GM12875 (cell line): ENCODE measurements around the gene CEP120.
"Not testable (repeated sequence)": the region's sequence is repeated elsewhere in the genome, so short reads cannot be mapped to it uniquely, and the experiment has no call there.

Experiments
- H3K4me3 ChIP-seq: one replicate; pipeline ENCODE4 v1.5.1; 2011; ENCODE audit warnings: low read depth, low read length, control low read depth
- CTCF ChIP-seq: IDR thresholded peaks from 2 replicates; pipeline ENCODE4 v1.5.1; 2011; ENCODE audit warnings: low read depth, mild to moderate bottlenecking, control low read depth, inconsistent platforms, low read length, moderate library complexity, borderline replicate concordance; ENCODE audit not compliant: insufficient read depth

The CEP120 gene

GRCh38 chr5:123350742-123351141, 72.5 kb downstream of the CEP120 start:
- TF ChIP-seq CTCF = no peak

GRCh38 chr5:123344816-123345426, 78.3 kb downstream of the CEP120 start:
- no peak overlapping the region for H3K4me3 ChIP-seq

More at GRCh38 chr5:123350742-123351141, 72.5 kb downstream of the CEP120 start:
- no peak overlapping the region for H3K4me3 ChIP-seq

GRCh38 chr5:123340928-123341327, 82.3 kb downstream of the CEP120 start:
- TF ChIP-seq CTCF = no peak
- no peak overlapping the region for H3K4me3 ChIP-seq

More at GRCh38 chr5:123344816-123345426, 78.3 kb downstream of the CEP120 start:
- TF ChIP-seq CTCF = no peak

GRCh38 chr5:123308377-123308776, 114.8 kb downstream of the CEP120 start:
- H3K4me3 ChIP-seq = not testable (repeated sequence)

- TF ChIP-seq CTCF = no peak
- no peak overlapping the region for H3K4me3 ChIP-seq
These were observed 117.5 kb downstream of the CEP120 start for GRCh38 chr5:123305751-123306150.

GRCh38 chr5:123304777-123305316, 118.4 kb downstream of the CEP120 start:
- no peak overlapping the region for H3K4me3 ChIP-seq

GRCh38 chr5:123303802-123304201, 119.4 kb downstream of the CEP120 start:
- H3K4me3 ChIP-seq = no peak overlapping the region
- TF ChIP-seq CTCF = no peak

More at GRCh38 chr5:123304777-123305316, 118.4 kb downstream of the CEP120 start:
- TF ChIP-seq CTCF = no peak
